IMR-90 (cell line): ENCODE results near the gene LRCOL1. TPM values are rescaled to one million over a fixed set of nuclear protein-coding genes. Genes with fewer than 3 reads are reported as not detected.

ENCODE experiments used
- ATAC-seq: fragments of 200-7000 bp; cut with Tn5 transposase; 2 replicates; pipeline ENCODE4 v1.9.1; 2020; ENCODE audit warnings: low read depth, mild to moderate bottlenecking, moderate library complexity
- BruUV-seq: library from RNA; stranded (reverse); fragments of 400-500 nt; replicated peaks from 2 replicates; lab custom pipeline; 2021; lab: Mats Ljungman, UMichigan
- CTCF ChIA-PET: fragments of 300-600 bp; formaldehyde crosslinking; extraction: SDS; loops from one replicate; lab custom pipeline; 2021; ENCODE audit warnings: antibody characterized with exemption; lab: Yijun Ruan, JAX
- POLR2A ChIA-PET: fragments of 300-600 bp; sonication (Branson Sonifier 250); formaldehyde crosslinking; loops from one replicate; lab custom pipeline; 2022; ENCODE audit warnings: antibody characterized with exemption; ENCODE audit not compliant: unreplicated experiment; lab: Charles Lee
- DNase-seq: peaks from one replicate; pipeline ENCODE4 v3.0.0; 2013
- H2AFZ ChIP-seq: replicated peaks from 2 replicates; pipeline ENCODE3; 2013; ENCODE audit warnings: low read length, mild to moderate bottlenecking; ENCODE audit not compliant: poor library complexity
- H2AK5ac ChIP-seq: 2 replicates; pipeline ENCODE4 v1.6.1; 2013; ENCODE audit warnings: low read depth, low read length, inconsistent platforms
- H2AK9ac ChIP-seq: replicated peaks from 2 replicates; pipeline ENCODE3; 2013; ENCODE audit warnings: mild to moderate bottlenecking, low read depth, low read length, moderate library complexity; ENCODE audit not compliant: poor library complexity
- H2BK120ac ChIP-seq: 2 replicates; pipeline ENCODE4 v1.6.1; 2013; ENCODE audit warnings: low read depth, low read length, inconsistent platforms
- H2BK15ac ChIP-seq: 3 replicates; pipeline ENCODE4 v1.6.1; 2013; ENCODE audit warnings: low read depth, low read length, inconsistent platforms
- H2BK20ac ChIP-seq: 2 replicates; pipeline ENCODE4 v1.6.1; 2013; ENCODE audit warnings: low read depth, mild to moderate bottlenecking, inconsistent platforms, low read length, moderate library complexity
- H2BK5ac ChIP-seq: 2 replicates; pipeline ENCODE4 v1.6.1; 2013; ENCODE audit warnings: mild to moderate bottlenecking, low read depth, low read length, inconsistent platforms; ENCODE audit not compliant: poor library complexity, severe bottlenecking
- H3K14ac ChIP-seq: replicated peaks from 2 replicates; pipeline ENCODE4 v1.6.1; 2013; ENCODE audit warnings: low read depth, low read length, inconsistent platforms
- H3K18ac ChIP-seq: 2 replicates; pipeline ENCODE4 v1.6.1; 2013; ENCODE audit warnings: low read depth, low read length, control low read depth
- H3K23ac ChIP-seq: 2 replicates; pipeline ENCODE4 v1.6.1; 2013; ENCODE audit warnings: low read depth, low read length, inconsistent platforms
- H3K27ac ChIP-seq: 2 replicates; pipeline ENCODE4 v1.5.1; 2013; ENCODE audit warnings: mild to moderate bottlenecking, control low read depth, low read length; ENCODE audit not compliant: insufficient read depth
- H3K27me3 ChIP-seq: 2 replicates; pipeline ENCODE4 v1.6.1; 2013; ENCODE audit warnings: low read length; ENCODE audit not compliant: control insufficient read depth, insufficient read depth
- H3K36me3 ChIP-seq: 2 replicates; pipeline ENCODE4 v1.6.1; 2013; ENCODE audit warnings: low read length, mixed read lengths; ENCODE audit not compliant: control insufficient read depth, insufficient read depth
- H3K4ac ChIP-seq: 2 replicates; pipeline ENCODE4 v1.6.1; 2013; ENCODE audit warnings: low read depth, low read length, inconsistent platforms
- H3K4me1 ChIP-seq: 2 replicates; pipeline ENCODE4 v1.6.1; 2013; ENCODE audit warnings: low read length, mixed read lengths; ENCODE audit not compliant: control insufficient read depth, insufficient read depth
- H3K4me2 ChIP-seq: 2 replicates; pipeline ENCODE4 v1.6.1; 2013; ENCODE audit warnings: low read depth, mild to moderate bottlenecking, control low read depth, low read length, moderate library complexity
- H3K4me3 ChIP-seq: 2 replicates; pipeline ENCODE4 v1.5.1; 2013; ENCODE audit warnings: low read depth, mild to moderate bottlenecking, control low read depth, low read length, moderate library complexity; ENCODE audit not compliant: insufficient read depth
- H3K56ac ChIP-seq: 2 replicates; pipeline ENCODE4 v1.6.1; 2013; ENCODE audit warnings: low read length, inconsistent platforms; ENCODE audit not compliant: insufficient read depth; ENCODE audit errors: extremely low read depth
- H3K79me1 ChIP-seq, 2 experiments: 2 replicates each; pipeline ENCODE4 v1.6.1; 2013; ENCODE audit warnings: low read length in 2 of 2, inconsistent platforms in 1 of 2, low read depth in 1 of 2
- H3K9ac ChIP-seq: 2 replicates; pipeline ENCODE4 v1.6.1; 2013; ENCODE audit warnings: low read depth, low read length, control low read depth
- H3K9me1 ChIP-seq: 2 replicates; pipeline ENCODE4 v1.6.1; 2013; ENCODE audit warnings: low read length, inconsistent platforms; ENCODE audit not compliant: insufficient read depth
- H3K9me3 ChIP-seq: 2 replicates; pipeline ENCODE4 v1.6.1; 2013; ENCODE audit warnings: low read length; ENCODE audit not compliant: control insufficient read depth, insufficient read depth
- H4K20me1 ChIP-seq: 2 replicates; pipeline ENCODE4 v1.6.1; 2013; ENCODE audit warnings: low read length, inconsistent platforms; ENCODE audit not compliant: insufficient read depth
- H4K5ac ChIP-seq: 2 replicates; pipeline ENCODE4 v1.6.1; 2013; ENCODE audit warnings: mild to moderate bottlenecking, low read depth, low read length, control low read depth
- H4K8ac ChIP-seq, 2 experiments: 2 replicates each; pipeline ENCODE4 v1.6.1; 2013; ENCODE audit warnings: low read depth in 2 of 2, low read length in 2 of 2, control low read depth in 1 of 2, inconsistent platforms in 1 of 2
- H4K91ac ChIP-seq: 2 replicates; pipeline ENCODE4 v1.6.1; 2013; ENCODE audit warnings: low read depth, low read length, inconsistent platforms; ENCODE audit not compliant: insufficient read depth
- BHLHE40 ChIP-seq: fragments of 150-350 bp; IDR thresholded peaks from 2 replicates; pipeline ENCODE4 v1.6.1; 2016; ENCODE audit warnings: mild to moderate bottlenecking, low read depth, low read length
- CTCF ChIP-seq: conservative IDR thresholded peaks from 2 replicates; pipeline ENCODE4 v1.5.1; 2012; ENCODE audit warnings: mild to moderate bottlenecking, low read depth, low read length, improper control_type of control experiment
- ELK1 ChIP-seq: fragments of 150-350 bp; IDR thresholded peaks from 2 replicates; pipeline ENCODE4 v1.6.1; 2016; ENCODE audit warnings: low read depth, mild to moderate bottlenecking, low read length, moderate library complexity, borderline replicate concordance
- FOS ChIP-seq: fragments of 150-350 bp; IDR thresholded peaks from 2 replicates; pipeline ENCODE4 v1.6.1; 2016; ENCODE audit warnings: low read depth, low read length
- MAFK ChIP-seq: IDR thresholded peaks from 2 replicates; pipeline ENCODE4 v1.6.1; 2012; ENCODE audit warnings: low read depth, low read length, improper control_type of control experiment
- MAZ ChIP-seq: IDR thresholded peaks from 2 replicates; pipeline ENCODE4 v1.6.1; 2012; ENCODE audit warnings: low read depth, mild to moderate bottlenecking, low read length, improper control_type of control experiment, moderate library complexity, borderline replicate concordance
- NFE2L2 ChIP-seq: fragments of 150-350 bp; IDR thresholded peaks from 2 replicates; pipeline ENCODE4 v1.6.1; 2016; ENCODE audit warnings: low read depth, mild to moderate bottlenecking, low read length
- POLR2A ChIP-seq: IDR thresholded peaks from 2 replicates; pipeline ENCODE4 v1.6.1; 2012; ENCODE audit warnings: mild to moderate bottlenecking, low read depth, low read length
- WGBS, 2 experiments: methylation state at CpG; one replicate each; pipeline versions ENCODE4 v1.1.5 to v1.1.7; 2013; ENCODE audit warnings: missing lambda C conversion rate in 2 of 2; ENCODE audit not compliant: insufficient read length in 1 of 2; ENCODE audit errors: extremely low coverage in 2 of 2; 5-methylcytosine and 5-hydroxymethylcytosine counted together
- dilution Hi-C: fragments of 300-500 bp; cut with HindIII; formaldehyde crosslinking; loops from one replicate; pipeline ENCODE4 v1.14.3; 2018; ENCODE audit warnings: low sequenced_read_pairs; ENCODE audit not compliant: unreplicated experiment
- in situ Hi-C: fragments of 300-500 bp; cut with MboI; formaldehyde crosslinking; loops from 3 replicates; pipeline ENCODE4 v1.14.3; 2019; ENCODE audit warnings: low sequenced_read_pairs, inconsistent platforms, mixed read lengths
- intact Hi-C: fragments of 100-400 bp; cut with micrococcal nuclease; formaldehyde crosslinking; loops from 2 replicates; pipeline ENCODE4 v1.10.0; 2022
- polyA plus RNA-seq, 3 experiments: library from polyadenylated mRNA; depleted of rRNA; stranded (reverse); fragments of >200 nt; gene quantifications; 2 replicates each; pipeline ENCODE4 v1.2.3, GENCODE V29; 2012; ENCODE audit warnings: low replicate concordance in 1 of 3
- total RNA-seq: library from RNA; depleted of rRNA; stranded (reverse); fragments of >200 nt; gene quantifications from 2 replicates; pipeline ENCODE4 v1.2.3, GENCODE V29; 2012
- TF ChIP-seq, protein P1 (sequence below): fragments of 150-350 bp; IDR thresholded peaks from 2 replicates; pipeline ENCODE4 v1.6.1; 2017; ENCODE audit warnings: mild to moderate bottlenecking, antibody characterized with exemption, low read length, low read depth

Gene LRCOL1
- total and polyA plus RNA-seq, 2 of the 4 experiments (the other 2 are of a cell fraction), result 1.0 TPM; not detected in 1

GRCh38 chr12:132657004-132657727, 46.8 kb upstream of the LRCOL1 start:
- Histone ChIP-seq H3K9ac (no peak overlapping the region), H2AFZ (no peak overlapping the region)
- no peak for ATAC-seq

More at GRCh38 chr12:132657004-132657727, 46.8 kb upstream of the LRCOL1 start:
- Histone ChIP-seq H2BK20ac (no peak overlapping the region), H2BK5ac (no peak overlapping the region), H3K4me1 (no peaks in the 10 kb centered on the region), H3K4ac (no peak overlapping the region), H3K14ac (no peak overlapping the region), H2BK15ac (no peak overlapping the region), H3K23ac (no peak overlapping the region), H4K20me1 (no peaks in the 10 kb centered on the region), H4K5ac (no peak overlapping the region), H4K91ac (no peak overlapping the region), H4K8ac (no peak overlapping the region), H3K4me3 (no peak overlapping the region), H2BK120ac (no peak overlapping the region), H3K18ac (no peak overlapping the region), H2AK5ac (no peak overlapping the region), H3K79me1 (no peaks in the 10 kb centered on the region), H3K27me3 (no peaks in the 10 kb centered on the region), H3K4me2 (no peak overlapping the region), H2AK9ac (no peak overlapping the region), H3K36me3 (peaks cover 40% of the 10 kb centered on the region), H3K27ac (no peak overlapping the region), H3K9me3 (no peaks in the 10 kb centered on the region), H3K9me1 (peaks cover 5% of the 10 kb centered on the region), H3K56ac (no peak overlapping the region)
- in situ Hi-C loops (no loop called here), dilution Hi-C loops (no loop called here), intact Hi-C loops (no loop called here)
- no peak for DNase-seq
- POLR2A ChIA-PET, result no interaction called here
- 100% methylated on average over 1 of the region's 12 CpGs; no CpG with 5 or more reads in 1 of the 2 experiments for WGBS, 2 experiments
- CTCF ChIA-PET, result no interaction called here
- BruUV-seq, result no TSS peak
- TF ChIP-seq NFE2L2 (no peak), ELK1 (no peak), CTCF (no peak), MAFK (no peak), BHLHE40 (no peak), POLR2A (no peak), FOS (no peak), MAZ (no peak)
- TF ChIP-seq, protein P1, sequence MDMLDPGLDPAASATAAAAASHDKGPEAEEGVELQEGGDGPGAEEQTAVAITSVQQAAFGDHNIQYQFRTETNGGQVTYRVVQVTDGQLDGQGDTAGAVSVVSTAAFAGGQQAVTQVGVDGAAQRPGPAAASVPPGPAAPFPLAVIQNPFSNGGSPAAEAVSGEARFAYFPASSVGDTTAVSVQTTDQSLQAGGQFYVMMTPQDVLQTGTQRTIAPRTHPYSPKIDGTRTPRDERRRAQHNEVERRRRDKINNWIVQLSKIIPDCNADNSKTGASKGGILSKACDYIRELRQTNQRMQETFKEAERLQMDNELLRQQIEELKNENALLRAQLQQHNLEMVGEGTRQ, result no peak
